Testis (tissue), 3 donors: Measurements from ENCODE around the gene TSACC. TPM values are rescaled to one million over a fixed set of nuclear protein-coding genes. Genes with fewer than 3 reads are reported as not detected.

Experiments
- DNase-seq: peaks from one replicate; pipeline ENCODE4 v3.0.0-alpha.2; 2019
- H3K27ac ChIP-seq, 2 donors: fragments of 200-600 bp; sonication (generic); one replicate each; pipeline ENCODE4 v1.5.1; 2019
- H3K27me3 ChIP-seq: fragments of 200-600 bp; sonication (generic); one replicate; pipeline ENCODE4 v1.5.1; 2019
- H3K36me3 ChIP-seq: fragments of 200-600 bp; sonication (generic); one replicate; pipeline ENCODE4 v1.5.1; 2017; ENCODE audit warnings: low read depth; ENCODE audit errors: missing control alignments
- H3K4me1 ChIP-seq: fragments of 200-600 bp; sonication (generic); one replicate; pipeline ENCODE4 v1.5.1; 2019
- H3K4me3 ChIP-seq, 2 donors: fragments of 200-600 bp; sonication (generic); one replicate each; pipeline ENCODE4 v1.5.1; 2017 to 2019
- H3K9me3 ChIP-seq: fragments of 200-600 bp; sonication (generic); one replicate; pipeline ENCODE4 v1.5.1; 2017
- POLR2A ChIP-seq: fragments of 450-650 bp; IDR thresholded peaks from one replicate; pipeline ENCODE4 v1.6.1; 2017; ENCODE audit warnings: antibody characterized with exemption, mild to moderate bottlenecking, moderate library complexity
- WGBS, 2 donors: methylation state at CpG; one replicate each; pipeline ENCODE4 v1.1.5; 2018; 5-methylcytosine and 5-hydroxymethylcytosine counted together
- intact Hi-C: fragments of 100-400 bp; cut with DNase I; formaldehyde crosslinking; loops from one replicate; pipeline ENCODE4 v1.15.1; 2023; ENCODE audit warnings: low total_unique reads
- polyA plus RNA-seq: library from polyadenylated mRNA; stranded (reverse); fragments of 350-450 nt; fragmentation: Illumina TruSeq; extraction: RNeasy Lipid Tissue Mini Kit (QIAGEN cat#74804); gene quantifications from one replicate; pipeline ENCODE4 v1.2.3, GENCODE V29; 2014; ENCODE audit warnings: low read depth, low replicate concordance; ENCODE audit not compliant: insufficient read depth
- total RNA-seq, 2 donors: library from RNA; depleted of rRNA; stranded (reverse); fragments of >200 nt; gene quantifications; one replicate each; pipeline ENCODE4 v1.2.3, GENCODE V29; 2016
- TF ChIP-seq, protein P1 (sequence below), 3 experiments: fragments of 450-650 bp in 2 of 3; fragments of 200-600 bp in 1 of 3; sonication (generic) in 1 of 3; IDR thresholded peaks; one replicate each; pipeline ENCODE4 v1.5.1; 2016 to 2019; ENCODE audit warnings: antibody characterized with exemption in 3 of 3, mild to moderate bottlenecking in 2 of 3, moderate library complexity in 1 of 3

The TSACC gene
- total and polyA plus RNA-seq, 3 donors from 2014 or later = 354 to 1,814 (median 748) TPM

DNA sequence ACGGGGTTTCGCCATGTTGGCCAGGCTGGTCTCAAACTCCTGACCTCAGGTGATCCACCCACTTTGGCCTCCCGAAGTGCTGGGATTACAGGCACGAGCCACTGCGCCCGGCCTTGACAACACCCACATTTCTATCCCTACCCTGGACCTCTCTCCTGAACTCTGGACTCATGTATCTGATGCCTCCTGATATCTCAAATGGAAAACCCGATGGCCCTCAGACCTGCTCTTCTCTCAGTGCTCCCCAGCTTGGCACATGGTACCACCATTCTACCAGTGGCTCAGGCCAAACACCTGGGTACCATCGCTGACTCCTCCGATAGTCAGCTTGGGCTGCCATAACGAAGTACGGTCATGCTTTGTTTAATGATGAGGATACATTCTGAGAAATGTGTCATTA lies 22.2 kb downstream of the TSACC start:
- DNase-seq = no peak
- Histone ChIP-seq H3K4me1 (no peaks in the 10 kb centered on the region), H3K27ac (no peak overlapping the region), H3K9me3 (no peaks in the 10 kb centered on the region), H3K27me3 (no peaks in the 10 kb centered on the region), H3K36me3 (no peaks in the 10 kb centered on the region), H3K4me3 (no peak overlapping the region)
- intact Hi-C loops = no loop called here
- TF ChIP-seq, protein P1, sequence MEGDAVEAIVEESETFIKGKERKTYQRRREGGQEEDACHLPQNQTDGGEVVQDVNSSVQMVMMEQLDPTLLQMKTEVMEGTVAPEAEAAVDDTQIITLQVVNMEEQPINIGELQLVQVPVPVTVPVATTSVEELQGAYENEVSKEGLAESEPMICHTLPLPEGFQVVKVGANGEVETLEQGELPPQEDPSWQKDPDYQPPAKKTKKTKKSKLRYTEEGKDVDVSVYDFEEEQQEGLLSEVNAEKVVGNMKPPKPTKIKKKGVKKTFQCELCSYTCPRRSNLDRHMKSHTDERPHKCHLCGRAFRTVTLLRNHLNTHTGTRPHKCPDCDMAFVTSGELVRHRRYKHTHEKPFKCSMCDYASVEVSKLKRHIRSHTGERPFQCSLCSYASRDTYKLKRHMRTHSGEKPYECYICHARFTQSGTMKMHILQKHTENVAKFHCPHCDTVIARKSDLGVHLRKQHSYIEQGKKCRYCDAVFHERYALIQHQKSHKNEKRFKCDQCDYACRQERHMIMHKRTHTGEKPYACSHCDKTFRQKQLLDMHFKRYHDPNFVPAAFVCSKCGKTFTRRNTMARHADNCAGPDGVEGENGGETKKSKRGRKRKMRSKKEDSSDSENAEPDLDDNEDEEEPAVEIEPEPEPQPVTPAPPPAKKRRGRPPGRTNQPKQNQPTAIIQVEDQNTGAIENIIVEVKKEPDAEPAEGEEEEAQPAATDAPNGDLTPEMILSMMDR (IDR thresholded peaks at IDR 0.05) = no peak
- TF ChIP-seq POLR2A = no peak
- WGBS, 2 donors = 89 to 96% methylated on average over 11 of the region's 11 CpGs

DNA sequence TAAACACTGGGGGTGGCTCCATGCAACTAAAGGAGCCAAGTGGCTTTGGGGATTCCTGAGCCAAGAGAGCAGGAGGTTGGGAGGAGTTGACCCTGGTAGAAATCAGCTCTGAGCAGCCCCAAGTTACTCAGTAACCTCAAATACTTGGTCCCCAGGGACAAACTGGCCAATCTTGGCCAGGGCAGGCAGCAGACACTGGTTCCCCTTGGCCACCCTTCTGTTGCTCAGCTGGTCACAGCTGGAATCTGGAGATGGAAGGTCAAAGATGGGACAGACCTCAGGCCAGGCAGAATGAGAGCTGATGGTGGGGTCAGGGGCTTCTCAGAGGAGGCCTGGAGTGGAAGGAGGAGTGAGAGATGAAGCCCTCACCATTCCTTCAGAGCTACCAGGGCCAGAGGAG lies 27.4 kb downstream of the TSACC start:
- Histone ChIP-seq H3K4me3 (no peak overlapping the region), H3K9me3 (no peaks in the 10 kb centered on the region), H3K4me1 (no peaks in the 10 kb centered on the region), H3K36me3 (no peaks in the 10 kb centered on the region), H3K27ac (no peak overlapping the region), H3K27me3 (no peaks in the 10 kb centered on the region)
- DNase-seq = no peak
- TF ChIP-seq POLR2A = no peak
- TF ChIP-seq, protein P1 (IDR thresholded peaks at IDR 0.05) = no peak
- intact Hi-C loops = no loop called here

DNA sequence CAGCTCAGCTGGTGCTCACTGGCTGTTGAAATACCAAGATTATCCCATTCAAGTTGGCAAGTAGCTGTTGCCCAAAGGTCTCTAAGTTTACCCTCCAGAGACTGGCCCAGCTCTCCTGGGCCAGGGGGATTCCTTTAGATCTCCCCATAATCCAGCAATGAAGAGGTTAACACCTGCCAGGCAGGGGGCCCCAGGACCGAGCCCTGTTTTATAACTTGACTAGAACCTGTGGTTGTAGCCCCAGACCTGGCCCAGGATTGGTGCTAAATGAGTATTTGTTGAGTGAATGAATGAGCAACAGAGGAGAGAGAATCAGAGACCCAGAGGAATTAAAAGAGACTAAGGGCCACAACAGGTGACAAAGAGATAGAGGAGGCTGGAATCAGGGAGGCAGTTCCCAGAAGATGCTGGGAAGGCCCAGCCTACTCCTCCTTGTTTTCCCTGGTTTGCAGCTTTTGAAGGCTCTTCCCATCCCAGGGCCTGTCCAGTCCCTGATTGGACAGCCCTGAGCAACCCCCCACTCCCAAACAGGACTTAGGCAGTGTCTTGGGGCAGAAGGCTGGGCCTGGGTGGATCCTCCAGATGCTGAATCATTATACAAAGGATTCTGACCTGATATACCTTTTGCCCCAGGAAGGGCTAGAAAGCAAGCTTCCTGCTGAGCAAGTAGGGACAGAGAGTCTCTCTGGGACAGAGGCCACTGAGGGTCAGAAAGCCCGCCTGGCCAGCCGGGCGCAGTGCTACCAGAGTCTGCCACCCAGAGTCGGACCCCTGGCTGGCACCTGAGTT lies 28.2 kb downstream of the TSACC start:
- Histone ChIP-seq H3K4me3 (no peak overlapping the region), H3K9me3 (no peaks in the 10 kb centered on the region), H3K27me3 (no peaks in the 10 kb centered on the region), H3K27ac (no peak overlapping the region), H3K36me3 (no peaks in the 10 kb centered on the region), H3K4me1 (no peaks in the 10 kb centered on the region)
- no peak for DNase-seq
- WGBS, 2 donors = 91% methylated on average over 5 of the region's 5 CpGs
- intact Hi-C loops = no loop called here
- TF ChIP-seq POLR2A = no peak
- TF ChIP-seq, protein P1 (IDR thresholded peaks at IDR 0.05) = no peak

DNA sequence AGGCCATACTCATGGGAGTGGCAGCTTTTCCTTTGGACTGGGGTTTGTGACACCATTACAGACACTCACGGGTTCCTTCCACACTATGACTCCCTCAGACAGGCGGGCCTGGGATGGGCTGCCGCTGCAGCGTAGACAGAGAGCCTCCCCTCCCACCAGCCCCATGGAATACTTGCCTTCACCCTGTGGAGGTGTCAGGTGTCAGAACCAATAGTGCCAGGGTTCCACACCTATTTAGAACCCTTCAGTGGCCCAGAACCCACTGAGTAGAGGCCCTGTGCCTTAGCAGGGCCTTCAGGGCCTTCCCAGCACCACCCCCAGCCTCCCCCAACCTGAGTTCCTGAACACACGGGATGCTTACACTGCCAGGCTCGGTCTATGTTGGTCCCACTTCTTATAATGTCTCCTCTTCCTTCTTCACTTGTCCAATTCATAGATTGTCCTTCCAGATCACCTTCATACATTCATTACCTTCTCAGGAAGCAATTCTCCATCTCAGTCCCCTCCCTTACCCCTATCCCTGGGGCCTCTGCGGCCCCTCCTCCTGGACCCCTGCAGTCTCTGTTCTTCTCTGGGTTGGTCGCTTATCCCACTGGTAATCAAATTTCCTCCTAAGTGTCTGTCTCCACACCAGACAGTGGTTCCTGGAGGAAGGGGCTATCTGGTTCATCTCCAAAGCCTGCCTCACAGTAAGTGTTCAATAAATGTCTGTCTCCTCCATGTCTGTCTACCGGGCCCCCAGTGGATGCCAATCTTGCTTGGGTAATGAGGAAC lies 29.2 kb downstream of the TSACC start:
- Histone ChIP-seq H3K27ac (no peak overlapping the region), H3K27me3 (no peaks in the 10 kb centered on the region), H3K4me3 (no peak overlapping the region), H3K4me1 (no peaks in the 10 kb centered on the region), H3K9me3 (no peaks in the 10 kb centered on the region), H3K36me3 (no peaks in the 10 kb centered on the region)
- DNase-seq = no peak
- intact Hi-C loops = no loop called here
- TF ChIP-seq, protein P1 (IDR thresholded peaks at IDR 0.05) = no peak
- TF ChIP-seq POLR2A = no peak
- WGBS, 2 donors = 84 to 90% methylated on average over 6 to 9 of the region's 9 CpGs
